GM10266 (cell line): ENCODE data around the gene SH3PXD2B.

Experiments used
- DNase-seq: peaks from one replicate; pipeline ENCODE4 v3.0.0; 2012; ENCODE audit errors: extremely low spot score
- TF ChIP-seq, protein P1 (sequence below): IDR thresholded peaks from 2 replicates; pipeline ENCODE4 v1.5.1; 2012; ENCODE audit warnings: mild to moderate bottlenecking, low read depth; ENCODE audit not compliant: control insufficient read depth, insufficient read depth; ENCODE audit errors: missing control alignments

SH3PXD2B gene

DNA sequence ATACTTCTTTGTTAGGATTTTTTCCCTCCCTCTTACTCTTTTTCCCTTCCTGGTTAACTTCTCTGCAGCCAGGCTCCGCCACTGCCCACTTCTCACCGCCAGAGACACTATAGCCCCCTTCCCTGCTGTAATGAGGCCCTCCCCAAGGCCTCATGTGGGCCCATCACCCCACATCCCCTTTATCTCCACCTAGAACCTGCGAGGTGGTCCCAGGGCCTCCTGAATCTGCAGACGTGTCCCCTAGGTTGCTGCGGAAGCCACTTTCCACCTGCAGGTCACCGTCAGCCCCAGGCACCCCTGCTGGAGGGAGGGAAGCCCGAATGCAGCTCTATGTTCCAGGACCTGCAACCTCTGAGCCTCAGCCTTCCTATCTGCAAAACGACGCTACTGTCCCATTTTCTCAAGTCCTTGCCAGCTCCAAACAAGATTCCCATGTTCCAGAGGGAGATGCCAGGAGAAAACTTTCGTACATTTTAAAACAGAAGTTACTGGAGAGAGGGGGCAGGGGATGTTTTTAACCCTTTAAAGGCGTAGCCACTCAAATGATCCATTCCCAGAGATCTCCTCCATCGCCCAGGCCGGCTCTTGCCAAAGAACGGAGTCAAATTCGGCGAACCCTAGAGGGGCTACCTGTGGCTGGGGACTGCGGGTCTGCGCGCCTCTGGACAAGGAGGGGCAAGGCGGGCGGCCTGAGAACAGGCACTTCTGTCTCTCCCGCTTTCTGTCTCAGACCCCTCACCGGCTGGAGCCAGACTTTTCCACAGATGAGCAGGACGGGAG is 929 bp downstream of the SH3PXD2B start:
- TF ChIP-seq, protein P1, sequence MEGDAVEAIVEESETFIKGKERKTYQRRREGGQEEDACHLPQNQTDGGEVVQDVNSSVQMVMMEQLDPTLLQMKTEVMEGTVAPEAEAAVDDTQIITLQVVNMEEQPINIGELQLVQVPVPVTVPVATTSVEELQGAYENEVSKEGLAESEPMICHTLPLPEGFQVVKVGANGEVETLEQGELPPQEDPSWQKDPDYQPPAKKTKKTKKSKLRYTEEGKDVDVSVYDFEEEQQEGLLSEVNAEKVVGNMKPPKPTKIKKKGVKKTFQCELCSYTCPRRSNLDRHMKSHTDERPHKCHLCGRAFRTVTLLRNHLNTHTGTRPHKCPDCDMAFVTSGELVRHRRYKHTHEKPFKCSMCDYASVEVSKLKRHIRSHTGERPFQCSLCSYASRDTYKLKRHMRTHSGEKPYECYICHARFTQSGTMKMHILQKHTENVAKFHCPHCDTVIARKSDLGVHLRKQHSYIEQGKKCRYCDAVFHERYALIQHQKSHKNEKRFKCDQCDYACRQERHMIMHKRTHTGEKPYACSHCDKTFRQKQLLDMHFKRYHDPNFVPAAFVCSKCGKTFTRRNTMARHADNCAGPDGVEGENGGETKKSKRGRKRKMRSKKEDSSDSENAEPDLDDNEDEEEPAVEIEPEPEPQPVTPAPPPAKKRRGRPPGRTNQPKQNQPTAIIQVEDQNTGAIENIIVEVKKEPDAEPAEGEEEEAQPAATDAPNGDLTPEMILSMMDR: no peak
- DNase-seq: no peak

DNA sequence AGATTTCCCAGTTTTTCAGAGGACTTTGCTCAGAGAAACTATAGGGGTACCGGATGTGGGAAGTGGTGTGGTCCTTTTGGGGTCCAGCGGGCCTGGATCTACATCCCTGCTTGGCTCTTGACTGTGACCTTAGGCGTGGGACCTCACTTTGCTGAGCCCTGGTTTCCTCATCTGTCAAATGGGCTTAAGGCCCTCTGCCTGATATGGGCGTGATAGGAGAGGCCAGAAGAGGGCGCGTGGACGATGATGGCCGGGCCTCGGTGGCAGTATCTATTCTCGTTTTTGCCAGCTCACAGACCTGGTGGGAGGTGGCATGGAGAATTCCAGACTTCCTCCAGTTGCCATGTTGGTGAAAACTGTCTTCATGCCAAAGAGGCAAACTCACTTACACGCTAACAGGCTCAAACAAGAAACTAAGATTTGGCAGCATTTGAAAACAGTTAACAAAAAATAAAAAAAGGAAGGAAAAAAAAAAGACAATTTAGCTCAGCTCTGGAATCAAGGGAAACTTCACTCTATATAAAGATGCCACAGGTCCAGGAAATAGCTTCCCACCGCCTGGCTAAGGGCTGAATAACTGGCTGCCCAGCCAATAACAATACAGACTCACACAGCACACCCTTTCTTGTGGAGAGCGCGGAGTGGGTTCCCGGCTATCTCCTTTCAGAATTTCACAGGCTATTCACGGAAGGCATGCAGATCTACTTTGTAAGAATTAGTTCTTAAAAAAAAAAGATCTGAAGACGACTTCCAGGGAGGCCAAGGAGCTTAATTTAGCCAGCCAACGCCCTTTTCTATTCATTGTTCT is 1.7 kb downstream of the SH3PXD2B start:
- no peak for DNase-seq
- TF ChIP-seq, protein P1: no peak

- no peak for DNase-seq
- TF ChIP-seq, protein P1: no peak
Measured at GRCh38 chr5:172451771-172452197, 2.5 kb downstream of the SH3PXD2B start.

DNA sequence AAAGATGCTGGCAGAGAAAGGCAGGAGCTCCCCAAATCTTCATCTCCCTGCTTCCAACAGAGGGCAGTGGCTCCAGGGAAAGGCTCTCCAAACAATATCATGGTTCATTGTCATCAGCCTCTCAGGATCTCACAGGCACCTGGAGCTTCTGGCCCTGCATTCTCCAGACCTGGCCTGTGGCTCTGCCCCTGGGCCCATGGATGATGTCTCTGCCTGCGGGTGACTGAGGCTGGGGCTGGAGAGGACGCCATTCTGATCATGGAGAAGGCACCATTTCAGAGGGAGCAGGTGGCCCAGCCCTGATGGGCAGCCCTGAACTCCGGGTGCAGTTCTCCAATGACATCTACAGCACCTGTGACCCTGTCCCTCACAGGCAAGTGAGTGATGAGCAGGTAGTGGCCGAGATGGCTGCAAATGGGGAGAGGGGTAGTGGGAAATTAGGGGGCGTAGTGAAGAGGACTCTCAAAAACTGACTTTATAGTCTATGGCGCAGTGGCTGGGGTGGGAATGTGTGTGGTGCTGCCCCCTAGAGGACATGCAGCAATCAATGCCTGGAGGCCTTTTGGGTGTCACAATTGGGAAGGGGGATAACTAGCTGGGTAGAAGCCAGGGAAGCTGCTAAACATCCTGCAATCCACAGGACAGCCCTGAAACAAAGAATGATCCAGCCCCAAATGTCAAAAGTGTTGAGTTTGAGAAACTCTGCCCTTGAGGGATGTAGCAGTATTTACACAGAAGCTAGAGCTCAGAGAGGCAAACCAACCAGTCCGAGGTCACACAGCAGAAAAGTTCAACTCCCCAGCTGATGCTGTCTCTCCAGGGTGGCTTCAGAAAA is 3.2 kb downstream of the SH3PXD2B start:
- TF ChIP-seq, protein P1: peak; percentile 63

DNA sequence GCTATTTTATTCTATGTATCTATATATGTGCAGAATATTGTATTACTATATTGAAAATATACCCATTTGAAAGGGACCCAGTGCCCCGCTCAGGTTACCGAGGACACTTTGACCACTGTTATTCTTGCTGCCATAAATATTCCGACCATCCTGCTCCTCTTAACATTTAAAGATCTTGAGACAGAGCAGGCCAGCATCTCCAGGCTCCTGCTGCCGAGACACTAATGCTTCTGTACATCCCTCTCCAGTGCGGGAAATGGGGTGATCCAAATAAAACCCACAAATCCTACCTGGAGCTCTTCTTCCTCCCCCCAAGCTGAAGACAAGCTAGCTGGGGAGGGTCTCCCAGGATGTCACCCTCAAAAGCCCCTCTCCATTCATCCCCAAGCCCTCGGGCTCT is 3.9 kb downstream of the SH3PXD2B start:
- DNase-seq: no peak
- TF ChIP-seq, protein P1: no peak

More for the DNA sequence above, 3.2 kb downstream of the SH3PXD2B start:
- DNase-seq: peak; percentile 49

GRCh38 chr5:172448999-172449398 is 5.3 kb downstream of the SH3PXD2B start:
- no peak for DNase-seq
- TF ChIP-seq, protein P1: no peak
